Measurements from ENCODE around the gene DNAH17.

DNAH17 gene

GRCh38 chr17:78411241-78411857, 165.8 kb downstream of the DNAH17 start:
- DNase-seq (ENCODE audit: low spot score), result no peak

GRCh38 chr17:78409191-78409928, 167.8 kb downstream of the DNAH17 start:
- DNase-seq (ENCODE audit: low spot score), result no peak

- DNase-seq (ENCODE audit: low spot score), result no peak
These were observed 168.6 kb downstream of the DNAH17 start for GRCh38 chr17:78408476-78409050.

GRCh38 chr17:78407387-78408000, 169.7 kb downstream of the DNAH17 start:
- DNase-seq (ENCODE audit: low spot score), result no peak

GRCh38 chr17:78406920-78407319, 170.3 kb downstream of the DNAH17 start:
- no peak for DNase-seq (ENCODE audit: low spot score)

GRCh38 chr17:78406396-78406795, 170.8 kb downstream of the DNAH17 start:
- no peak for DNase-seq (ENCODE audit: low spot score)

- no peak for DNase-seq (ENCODE audit: low spot score)
These were observed 173.4 kb downstream of the DNAH17 start for GRCh38 chr17:78403822-78404221.

GRCh38 chr17:78401891-78402290, 175.3 kb downstream of the DNAH17 start:
- no peak for DNase-seq (ENCODE audit: low spot score)

GRCh38 chr17:78401246-78401645, 175.9 kb downstream of the DNAH17 start:
- DNase-seq (ENCODE audit: low spot score), result no peak

GRCh38 chr17:78400581-78401240, 176.5 kb downstream of the DNAH17 start:
- no peak for DNase-seq (ENCODE audit: low spot score)

- DNase-seq (ENCODE audit: low spot score), result no peak
These were observed 177.5 kb downstream of the DNAH17 start for GRCh38 chr17:78399693-78400144.

- DNase-seq (ENCODE audit: low spot score), result no peak
These were observed 178.0 kb downstream of the DNAH17 start for GRCh38 chr17:78399028-78399692.

- DNase-seq (ENCODE audit: low spot score), result no peak
These were observed 178.8 kb downstream of the DNAH17 start for GRCh38 chr17:78398390-78398789.

GRCh38 chr17:78397681-78398101, 179.5 kb downstream of the DNAH17 start:
- no peak for DNase-seq (ENCODE audit: low spot score)

GRCh38 chr17:78396441-78397337, 180.5 kb downstream of the DNAH17 start:
- no peak for DNase-seq (ENCODE audit: low spot score)

GRCh38 chr17:78395155-78395554, 182.0 kb downstream of the DNAH17 start:
- no peak for DNase-seq (ENCODE audit: low spot score)

- DNase-seq (ENCODE audit: low spot score), result no peak
These were observed 183.0 kb downstream of the DNAH17 start for GRCh38 chr17:78394209-78394608.

- DNase-seq (ENCODE audit: low spot score), result no peak
These were observed 183.6 kb downstream of the DNAH17 start for GRCh38 chr17:78393575-78393974.

- no peak for DNase-seq (ENCODE audit: low spot score)
These were observed 184.9 kb downstream of the DNAH17 start for GRCh38 chr17:78392295-78392694.

- no peak for DNase-seq (ENCODE audit: low spot score)
These were observed 185.4 kb downstream of the DNAH17 start for GRCh38 chr17:78391843-78392242.

- no peak for DNase-seq (ENCODE audit: low spot score)
These were observed 186.2 kb downstream of the DNAH17 start for GRCh38 chr17:78391051-78391431.
